ENCODE measurements around the gene FBP2. TPM values are rescaled to one million over a fixed set of nuclear protein-coding genes. Genes with fewer than 3 reads are reported as not detected.

The FBP2 gene
- total and polyA plus RNA-seq, 2 donors (not counting 1 experiment from before 2014, with no cell fraction given) = not detected

- no peak overlapping the region for H2AFZ ChIP-seq (ENCODE audit: low read length)
Measured at GRCh38 chr9:94632737-94633136, 39.1 kb upstream of the FBP2 start.

GRCh38 chr9:94631599-94631998, 38.0 kb upstream of the FBP2 start:
- H3K9ac ChIP-seq (ENCODE audit: insufficient read depth, low read length) = no peak overlapping the region
- no peak for DNase-seq (ENCODE audit: low read depth in 2 of 2)
- H4K20me1 ChIP-seq (ENCODE audit: control insufficient read depth, extremely low read depth, insufficient read depth, low read length) = no peaks in the 10 kb centered on the region
- no peaks in the 10 kb centered on the region for H3K79me2 ChIP-seq (ENCODE audit: control insufficient read depth, insufficient read depth, low read length)
- no peak for TF ChIP-seq CTCF (conservative IDR thresholded peaks at IDR 0.05 in 1 of 2, IDR thresholded peaks at IDR 0.05 in 1 of 2; ENCODE audit: low read depth in 1 of 2, low read length in 2 of 2)
- TF ChIP-seq EZH2 (IDR thresholded peaks at IDR 0.05; ENCODE audit: low read length, missing control alignments) = no peak
- peaks cover 9% of the 10 kb centered on the region for H3K27me3 ChIP-seq (ENCODE audit: control insufficient read depth, insufficient read depth, low read length)
- no peak overlapping the region for H2AFZ ChIP-seq (ENCODE audit: low read length)
- H3K27ac ChIP-seq (ENCODE audit: insufficient read depth, low read length) = no peak overlapping the region
- no peak overlapping the region for H3K4me3 ChIP-seq (replicated peaks in 1 of 4; ENCODE audit: control extremely low read depth in 1 of 4, insufficient read depth in 1 of 4, low read depth in 3 of 4, low read length in 4 of 4)
- no peaks in the 10 kb centered on the region for H3K9me3 ChIP-seq (ENCODE audit: control insufficient read depth, insufficient read depth, low read depth, low read length)
- no peaks in the 10 kb centered on the region for H3K36me3 ChIP-seq (ENCODE audit: control insufficient read depth, insufficient read depth, low read length)
- H3K4me1 ChIP-seq (ENCODE audit: control insufficient read depth, extremely low read depth, insufficient read depth, low read length) = no peaks in the 10 kb centered on the region
- H3K4me2 ChIP-seq (ENCODE audit: extremely low read depth, insufficient read depth, low read length) = no peak overlapping the region

More at GRCh38 chr9:94632737-94633136, 39.1 kb upstream of the FBP2 start:
- H3K9ac ChIP-seq (ENCODE audit: insufficient read depth, low read length) = no peak overlapping the region
- no peak overlapping the region for H3K27ac ChIP-seq (ENCODE audit: insufficient read depth, low read length)
- H3K9me3 ChIP-seq (ENCODE audit: control insufficient read depth, insufficient read depth, low read depth, low read length) = no peaks in the 10 kb centered on the region
- H3K27me3 ChIP-seq (ENCODE audit: control insufficient read depth, insufficient read depth, low read length) = peaks cover 9% of the 10 kb centered on the region
- no peaks in the 10 kb centered on the region for H4K20me1 ChIP-seq (ENCODE audit: control insufficient read depth, extremely low read depth, insufficient read depth, low read length)
- TF ChIP-seq EZH2 (IDR thresholded peaks at IDR 0.05; ENCODE audit: low read length, missing control alignments) = no peak
- no peak for TF ChIP-seq CTCF (conservative IDR thresholded peaks at IDR 0.05 in 1 of 2, IDR thresholded peaks at IDR 0.05 in 1 of 2; ENCODE audit: low read depth in 1 of 2, low read length in 2 of 2)
- no peaks in the 10 kb centered on the region for H3K79me2 ChIP-seq (ENCODE audit: control insufficient read depth, insufficient read depth, low read length)
- no peaks in the 10 kb centered on the region for H3K4me1 ChIP-seq (ENCODE audit: control insufficient read depth, extremely low read depth, insufficient read depth, low read length)
- H3K36me3 ChIP-seq (ENCODE audit: control insufficient read depth, insufficient read depth, low read length) = no peaks in the 10 kb centered on the region
- no peak overlapping the region for H3K4me2 ChIP-seq (ENCODE audit: extremely low read depth, insufficient read depth, low read length)
- no peak overlapping the region for H3K4me3 ChIP-seq (replicated peaks in 1 of 4; ENCODE audit: control extremely low read depth in 1 of 4, insufficient read depth in 1 of 4, low read depth in 3 of 4, low read length in 4 of 4)
- DNase-seq (ENCODE audit: low read depth in 2 of 2) = no peak

GRCh38 chr9:94630833-94631232, 37.2 kb upstream of the FBP2 start:
- DNase-seq (ENCODE audit: low read depth in 2 of 2) = no peak
- Histone ChIP-seq H3K9ac (ENCODE audit: insufficient read depth, low read length) (no peak overlapping the region), H2AFZ (ENCODE audit: low read length) (no peak overlapping the region), H3K4me1 (ENCODE audit: control insufficient read depth, extremely low read depth, insufficient read depth, low read length) (no peaks in the 10 kb centered on the region), H3K9me3 (ENCODE audit: control insufficient read depth, insufficient read depth, low read depth, low read length) (no peaks in the 10 kb centered on the region), H3K27ac (ENCODE audit: insufficient read depth, low read length) (no peak overlapping the region), H3K4me2 (ENCODE audit: extremely low read depth, insufficient read depth, low read length) (no peak overlapping the region), H3K4me3 (replicated peaks in 1 of 4; ENCODE audit: control extremely low read depth in 1 of 4, insufficient read depth in 1 of 4, low read depth in 3 of 4, low read length in 4 of 4) (no peak overlapping the region), H4K20me1 (ENCODE audit: control insufficient read depth, extremely low read depth, insufficient read depth, low read length) (no peaks in the 10 kb centered on the region), H3K27me3 (ENCODE audit: control insufficient read depth, insufficient read depth, low read length) (peaks cover 9% of the 10 kb centered on the region), H3K36me3 (ENCODE audit: control insufficient read depth, insufficient read depth, low read length) (no peaks in the 10 kb centered on the region), H3K79me2 (ENCODE audit: control insufficient read depth, insufficient read depth, low read length) (no peaks in the 10 kb centered on the region)
- no peak for TF ChIP-seq EZH2 (IDR thresholded peaks at IDR 0.05; ENCODE audit: low read length, missing control alignments)
- no peak for TF ChIP-seq CTCF (conservative IDR thresholded peaks at IDR 0.05 in 1 of 2, IDR thresholded peaks at IDR 0.05 in 1 of 2; ENCODE audit: low read depth in 1 of 2, low read length in 2 of 2)
